ENCODE measurements around the gene PRKCG. TPM values are rescaled to one million over a fixed set of nuclear protein-coding genes. Genes with fewer than 3 reads are reported as not detected.
A peak's percentile ranks its signal among the peaks of the same experiment; 100 is the strongest.

The PRKCG gene
- total and polyA plus RNA-seq, 4 donors: 1.2 TPM; not detected in 3

- ATAC-seq (ENCODE audit: low FRiP score) (no peak), DNase-seq (no peak)
- Histone ChIP-seq H3K4me3 (ENCODE audit: low read length in 2 of 2) (no peak overlapping the region), H3K36me3 (ENCODE audit: control insufficient read depth in 1 of 2, insufficient read depth in 2 of 2, low read length in 1 of 2) (no peaks in the 10 kb centered on the region), H3K9me3 (ENCODE audit: control insufficient read depth, low read length) (no peaks in the 10 kb centered on the region), H3K27me3 (ENCODE audit: control insufficient read depth in 1 of 2, insufficient read depth in 2 of 2, low read length in 1 of 2) (no peaks in the 10 kb centered on the region), H3K4me1 (ENCODE audit: control insufficient read depth in 1 of 2, insufficient read depth in 2 of 2, low read length in 2 of 2) (no peaks in the 10 kb centered on the region), H3K27ac (ENCODE audit: low read depth in 1 of 2, low read length in 2 of 2) (no peak overlapping the region)
- WGBS, 2 donors: 89 to 94% methylated on average over 2 of the region's 2 CpGs
- intact Hi-C loops (cut with DNase I): no loop called here
Measured at GRCh38 chr19:53853707-53854106, 28.3 kb upstream of the PRKCG start.

- Histone ChIP-seq H3K27ac (ENCODE audit: low read depth in 1 of 2, low read length in 2 of 2) (no peak overlapping the region), H3K36me3 (ENCODE audit: control insufficient read depth in 1 of 2, insufficient read depth in 2 of 2, low read length in 1 of 2) (no peaks in the 10 kb centered on the region), H3K27me3 (ENCODE audit: control insufficient read depth in 1 of 2, insufficient read depth in 2 of 2, low read length in 1 of 2) (no peaks in the 10 kb centered on the region), H3K4me3 (ENCODE audit: low read length in 2 of 2) (no peak overlapping the region), H3K4me1 (ENCODE audit: control insufficient read depth in 1 of 2, insufficient read depth in 2 of 2, low read length in 2 of 2) (no peaks in the 10 kb centered on the region), H3K9me3 (ENCODE audit: control insufficient read depth, low read length) (no peaks in the 10 kb centered on the region)
- no peak for DNase-seq
- intact Hi-C loops (cut with DNase I): loop anchor here (10.0 kb wide), 4 partner anchors 250 to 1250 kb away; partner anchors contain the start of genes LENG8 (in 1 of the 2), PPP1R12C (in 1 of the 2), PRPF31 (in 1 of the 2) and TFPT (in 1 of the 2)
- ATAC-seq (ENCODE audit: low FRiP score): no peak
- WGBS, 2 donors: 75 to 76% methylated on average over 6 of the region's 6 CpGs
Measured at GRCh38 chr19:53864308-53864836, 17.6 kb upstream of the PRKCG start.

GRCh38 chr19:53865523-53865917 lies 16.5 kb upstream of the PRKCG start:
- H3K27ac ChIP-seq (ENCODE audit: low read depth in 1 of 2, low read length in 2 of 2): peak overlapping the region in 1 of 2 donors; percentile 4
- H3K27me3 ChIP-seq (ENCODE audit: control insufficient read depth in 1 of 2, insufficient read depth in 2 of 2, low read length in 1 of 2): no peaks in the 10 kb centered on the region
- no peaks in the 10 kb centered on the region for H3K36me3 ChIP-seq (ENCODE audit: control insufficient read depth in 1 of 2, insufficient read depth in 2 of 2, low read length in 1 of 2)
- no peaks in the 10 kb centered on the region for H3K4me1 ChIP-seq (ENCODE audit: control insufficient read depth in 1 of 2, insufficient read depth in 2 of 2, low read length in 2 of 2)
- no peak overlapping the region for H3K4me3 ChIP-seq (ENCODE audit: low read length in 2 of 2)
- ATAC-seq (ENCODE audit: low FRiP score): no peak
- no peak for DNase-seq
- H3K9me3 ChIP-seq (ENCODE audit: control insufficient read depth, low read length): no peaks in the 10 kb centered on the region
- 59 to 63% methylated on average over 9 of the region's 9 CpGs for WGBS, 2 donors
- intact Hi-C loops (cut with DNase I): loop anchor here (5.0 to 10.0 kb wide), 5 partner anchors 249 to 1249 kb away; partner anchors contain the start of genes TSEN34 (in 2 of the 2), LENG8 (in 1 of the 2), PPP1R12C (in 1 of the 2) and PRPF31 (in 1 of the 2)

- intact Hi-C loops (cut with DNase I): loop anchor here (5.0 to 10.0 kb wide), 5 partner anchors 249 to 1249 kb away; partner anchors contain the start of genes TSEN34 (in 2 of the 2), LENG8 (in 1 of the 2), PPP1R12C (in 1 of the 2) and PRPF31 (in 1 of the 2)
- WGBS, 2 donors: 1% methylated on average over 42 to 50 of the region's 50 CpGs
- H3K27me3 ChIP-seq (ENCODE audit: control insufficient read depth in 1 of 2, insufficient read depth in 2 of 2, low read length in 1 of 2): no peaks in the 10 kb centered on the region
- peak overlapping the region in 1 of 2 donors; percentile 86 for H3K27ac ChIP-seq (ENCODE audit: low read depth in 1 of 2, low read length in 2 of 2)
- H3K9me3 ChIP-seq (ENCODE audit: control insufficient read depth, low read length): no peaks in the 10 kb centered on the region
- H3K4me3 ChIP-seq (ENCODE audit: low read length in 2 of 2): peak overlapping the region; percentile 58 to 62
- no peaks in the 10 kb centered on the region for H3K4me1 ChIP-seq (ENCODE audit: control insufficient read depth in 1 of 2, insufficient read depth in 2 of 2, low read length in 2 of 2)
- peak; percentile 88 to 94 for DNase-seq
- ATAC-seq (ENCODE audit: low FRiP score): peak; percentile 72
- H3K36me3 ChIP-seq (ENCODE audit: control insufficient read depth in 1 of 2, insufficient read depth in 2 of 2, low read length in 1 of 2): no peaks in the 10 kb centered on the region
Measured at GRCh38 chr19:53865918-53866864, 15.8 kb upstream of the PRKCG start.

GRCh38 chr19:53866865-53867224 lies 15.2 kb upstream of the PRKCG start:
- Histone ChIP-seq H3K9me3 (ENCODE audit: control insufficient read depth, low read length) (no peaks in the 10 kb centered on the region), H3K4me3 (ENCODE audit: low read length in 2 of 2) (peak overlapping the region; percentile 58 to 62), H3K27me3 (ENCODE audit: control insufficient read depth in 1 of 2, insufficient read depth in 2 of 2, low read length in 1 of 2) (no peaks in the 10 kb centered on the region), H3K36me3 (ENCODE audit: control insufficient read depth in 1 of 2, insufficient read depth in 2 of 2, low read length in 1 of 2) (no peaks in the 10 kb centered on the region), H3K27ac (ENCODE audit: low read depth in 1 of 2, low read length in 2 of 2) (peak overlapping the region; percentile 71 to 86), H3K4me1 (ENCODE audit: control insufficient read depth in 1 of 2, insufficient read depth in 2 of 2, low read length in 2 of 2) (no peaks in the 10 kb centered on the region)
- WGBS, 2 donors: 3 to 4% methylated on average over 14 of the region's 14 CpGs
- ATAC-seq (ENCODE audit: low FRiP score): no peak
- intact Hi-C loops (cut with DNase I): loop anchor here (5.0 to 10.0 kb wide), 5 partner anchors 248 to 1248 kb away; partner anchors contain the start of genes TSEN34 (in 2 of the 2), LENG8 (in 1 of the 2), PPP1R12C (in 1 of the 2) and PRPF31 (in 1 of the 2)
- DNase-seq: peak; percentile 61 to 79

- intact Hi-C loops (cut with DNase I): loop anchor here (5.0 to 10.0 kb wide), 5 partner anchors 247 to 1247 kb away; partner anchors contain the start of genes TSEN34 (in 2 of the 2), LENG8 (in 1 of the 2), PPP1R12C (in 1 of the 2) and PRPF31 (in 1 of the 2)
- H3K36me3 ChIP-seq (ENCODE audit: control insufficient read depth in 1 of 2, insufficient read depth in 2 of 2, low read length in 1 of 2): no peaks in the 10 kb centered on the region
- no peaks in the 10 kb centered on the region for H3K9me3 ChIP-seq (ENCODE audit: control insufficient read depth, low read length)
- 0% methylated on average over 31 to 37 of the region's 37 CpGs for WGBS, 2 donors
- DNase-seq (peak; percentile 99 to 100), ATAC-seq (ENCODE audit: low FRiP score) (peak; percentile 92)
- H3K27me3 ChIP-seq (ENCODE audit: control insufficient read depth in 1 of 2, insufficient read depth in 2 of 2, low read length in 1 of 2): no peaks in the 10 kb centered on the region
- no peaks in the 10 kb centered on the region for H3K4me1 ChIP-seq (ENCODE audit: control insufficient read depth in 1 of 2, insufficient read depth in 2 of 2, low read length in 2 of 2)
- peak within 1 kb of the TSS; percentile 94 to 98 for H3K27ac ChIP-seq (ENCODE audit: low read depth in 1 of 2, low read length in 2 of 2)
- peak within 1 kb of the TSS; percentile 91 to 99 for H3K4me3 ChIP-seq (ENCODE audit: low read length in 2 of 2)
Measured at GRCh38 chr19:53867225-53868090, 14.5 kb upstream of the PRKCG start, which contains the start of gene MYADM. MYADM (plus strand) TSS chr19:53867883; CDS start chr19:53873530, 5,647 bp downstream.

GRCh38 chr19:53868091-53868891 lies 13.7 kb upstream of the PRKCG start:
- ATAC-seq (ENCODE audit: low FRiP score) (peak; percentile 33), DNase-seq (peak; percentile 76 to 89)
- no peaks in the 10 kb centered on the region for H3K27me3 ChIP-seq (ENCODE audit: control insufficient read depth in 1 of 2, insufficient read depth in 2 of 2, low read length in 1 of 2)
- intact Hi-C loops (cut with DNase I): loop anchor here (5.0 to 10.0 kb wide), 5 partner anchors 247 to 1247 kb away; partner anchors contain the start of genes TSEN34 (in 2 of the 2), LENG8 (in 1 of the 2), PPP1R12C (in 1 of the 2) and PRPF31 (in 1 of the 2)
- H3K9me3 ChIP-seq (ENCODE audit: control insufficient read depth, low read length): no peaks in the 10 kb centered on the region
- peak overlapping the region; percentile 91 to 99 for H3K4me3 ChIP-seq (ENCODE audit: low read length in 2 of 2)
- H3K36me3 ChIP-seq (ENCODE audit: control insufficient read depth in 1 of 2, insufficient read depth in 2 of 2, low read length in 1 of 2): peaks cover 0 to 2% of the 10 kb centered on the region in 2 donors
- WGBS, 2 donors: 0 to 1% methylated on average over 28 to 36 of the region's 37 CpGs
- no peaks in the 10 kb centered on the region for H3K4me1 ChIP-seq (ENCODE audit: control insufficient read depth in 1 of 2, insufficient read depth in 2 of 2, low read length in 2 of 2)
- peak overlapping the region; percentile 94 to 98 for H3K27ac ChIP-seq (ENCODE audit: low read depth in 1 of 2, low read length in 2 of 2)

Data from aorta (tissue), 5 donors.